DOHH2 (cell line): ENCODE measurements around the gene LOXHD1.

Source experiments
- CTCF ChIP-seq: fragments of 200-600 bp; sonication (generic); IDR thresholded peaks from one replicate; pipeline ENCODE4 v1.5.1; 2014; ENCODE audit warnings: antibody characterized with exemption, mild to moderate bottlenecking, low read depth, low read length; ENCODE audit not compliant: poor library complexity, severe bottlenecking
- EZH2phosphoT487 ChIP-seq: fragments of 200-600 bp; sonication (generic); IDR thresholded peaks from 2 replicates; pipeline ENCODE4 v1.6.1; 2017; ENCODE audit warnings: borderline replicate concordance, mild to moderate bottlenecking, antibody characterized with exemption, low read length, moderate library complexity, mixed read lengths

GRCh38 chr18:46502444-46502843 lies 154.6 kb downstream of the LOXHD1 start:
- no peak for TF ChIP-seq CTCF
- no peak for TF ChIP-seq EZH2phosphoT487
